Skeletal muscle satellite cell (primary cell): Measurements from ENCODE around the gene CHSY3. TPM values are rescaled to one million over a fixed set of nuclear protein-coding genes. Genes with fewer than 3 reads are reported as not detected.

Source experiments
- H3K27me3 ChIP-seq: 2 replicates; pipeline ENCODE4 v1.7.0; 2013; ENCODE audit warnings: low read length; ENCODE audit not compliant: control insufficient read depth, insufficient read depth
- H3K36me3 ChIP-seq: 2 replicates; pipeline ENCODE4 v1.7.0; 2013; ENCODE audit warnings: mild to moderate bottlenecking, control low read depth, low read length; ENCODE audit not compliant: insufficient read depth
- H3K4me1 ChIP-seq: 2 replicates; pipeline ENCODE4 v1.7.0; 2013; ENCODE audit warnings: low read length; ENCODE audit not compliant: control insufficient read depth, insufficient read depth
- H3K4me2 ChIP-seq: 2 replicates; pipeline ENCODE4 v1.7.0; 2013; ENCODE audit warnings: mild to moderate bottlenecking, low read length
- H3K4me3 ChIP-seq: 2 replicates; pipeline ENCODE4 v1.7.0; 2013; ENCODE audit warnings: low read length
- H3K9ac ChIP-seq: 2 replicates; pipeline ENCODE4 v1.7.0; 2013; ENCODE audit warnings: mild to moderate bottlenecking, low read depth, low read length, moderate library complexity
- H3K9me3 ChIP-seq: replicated peaks from 2 replicates; pipeline ENCODE4 v1.7.0; 2013; ENCODE audit warnings: mild to moderate bottlenecking, control low read depth, low read length
- small RNA-seq: library from RNA; depleted of rRNA; stranded (forward); fragments of <200 nt; gene quantifications from one replicate; pipeline ENCODE3, GENCODE V24; 2012

The CHSY3 gene

GRCh38 chr5:130231786-130232185 lies 327.5 kb downstream of the CHSY3 start:
- H3K36me3 ChIP-seq = no peaks in the 10 kb centered on the region
- H3K4me3 ChIP-seq = no peak overlapping the region
- H3K4me1 ChIP-seq = no peaks in the 10 kb centered on the region
- no peak overlapping the region for H3K4me2 ChIP-seq
- no peaks in the 10 kb centered on the region for H3K9me3 ChIP-seq
- no peak overlapping the region for H3K9ac ChIP-seq
- no peaks in the 10 kb centered on the region for H3K27me3 ChIP-seq

DNA sequence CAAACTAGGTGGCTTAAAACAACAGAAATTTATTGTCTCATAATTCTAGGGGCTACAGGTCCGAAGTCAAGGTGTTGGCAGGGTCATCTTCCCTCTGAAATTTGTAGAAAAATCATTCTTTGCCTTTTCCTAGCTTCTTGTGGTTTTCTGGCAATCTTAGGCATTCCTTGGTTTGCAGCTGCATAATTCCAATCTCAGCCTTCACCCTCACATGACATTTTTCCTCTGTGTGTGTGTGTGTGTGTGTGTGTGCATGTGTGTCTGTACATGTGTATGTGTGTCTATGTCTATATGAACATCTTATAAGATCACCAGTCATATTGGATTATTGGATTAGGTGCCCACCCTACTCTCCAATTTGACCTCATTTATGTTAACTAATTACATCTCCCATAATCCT lies 330.6 kb downstream of the CHSY3 start:
- Histone ChIP-seq H3K9me3 (no peaks in the 10 kb centered on the region), H3K27me3 (no peaks in the 10 kb centered on the region), H3K9ac (no peak overlapping the region), H3K4me1 (no peaks in the 10 kb centered on the region), H3K36me3 (no peaks in the 10 kb centered on the region), H3K4me3 (no peak overlapping the region), H3K4me2 (no peak overlapping the region)

Small RNA genes lying within 50 kb of the gene (small RNA-seq; reads per million reads assigned to genes)
- gene RNA5SP191 = 9.3 reads per million, percentile 90 among the genes with 10 or more reads in this experiment
- not detected for gene RNU6ATAC10P
